Measurements from ENCODE around the gene MYO15B. TPM values are rescaled to one million over a fixed set of nuclear protein-coding genes. Genes with fewer than 3 reads are reported as not detected.

MYO15B gene
- total and polyA plus RNA-seq, 2 of the 13 experiments (the other 11 are each of a cell fraction or from before 2014, with no cell fraction given) = 2.8 to 8.1 TPM

- TF ChIP-seq ZHX1 (CRISPR knock-in tag; IDR thresholded peaks at IDR 0.05; ENCODE audit: low read depth) (peak; percentile 70; the same call in 1 of the 2 replicates), NFE2L2 (IDR thresholded peaks at IDR 0.05; ENCODE audit: low read length) (no peak), ZNF773 (CRISPR knock-in tag; IDR thresholded peaks at IDR 0.05; ENCODE audit: borderline replicate concordance) (0 out of 2 replicates have a peak, but pooled peaks have one; percentile 42), NR2C2 (CRISPR knock-in tag; IDR thresholded peaks at IDR 0.05; ENCODE audit: borderline replicate concordance) (peak; percentile 92), SALL1 (CRISPR knock-in tag; IDR thresholded peaks at IDR 0.05) (peak; percentile 82; the same call in 1 of the 2 replicates), HDAC1 (CRISPR knock-in tag; IDR thresholded peaks at IDR 0.05) (peak; percentile 99), ATF5 (CRISPR knock-in tag; IDR thresholded peaks at IDR 0.05; ENCODE audit: low read depth) (no peak), TERF1 (CRISPR knock-in tag; IDR thresholded peaks at IDR 0.05) (no peak), PLSCR1 (CRISPR knock-in tag; IDR thresholded peaks at IDR 0.05; ENCODE audit: borderline replicate concordance) (no peak; the same call in 1 of the 2 replicates), RFX1 (IDR thresholded peaks at IDR 0.05) (no peak), BRCA1 (CRISPR knock-in tag; IDR thresholded peaks at IDR 0.05) (0 out of 2 replicates have a peak, but pooled peaks have one; percentile 41), ZNF546 (CRISPR knock-in tag; conservative IDR thresholded peaks at IDR 0.05) (peak; percentile 67; the same call in 1 of the 2 replicates), AGO1 (IDR thresholded peaks at IDR 0.05; ENCODE audit: low read depth, low read length, poor library complexity, severe bottlenecking) (no peak), ZNF547 (CRISPR knock-in tag; IDR thresholded peaks at IDR 0.05) (no peak; the same call in 1 of the 2 replicates), NR0B2 (CRISPR knock-in tag; IDR thresholded peaks at IDR 0.05) (peak; percentile 58; the same call in 1 of the 2 replicates), ZNF800 (CRISPR knock-in tag; IDR thresholded peaks at IDR 0.05) (no peak), MNT (IDR thresholded peaks at IDR 0.05) (peak; percentile 62), ZNF292 (CRISPR knock-in tag; IDR thresholded peaks at IDR 0.05; ENCODE audit: borderline replicate concordance, low read depth) (peak; percentile 17; the same call in 1 of the 2 replicates)
Observed at GRCh38 chr17:75666959-75667790, 79.6 kb downstream of the MYO15B start, which contains the start of the genes RECQL5 and SAP30BP (continued).

Data from HepG2 (cell line).